GM12878 (cell line): ENCODE measurements around the gene MPHOSPH6. TPM values are rescaled to one million over a fixed set of nuclear protein-coding genes. Genes with fewer than 3 reads are reported as not detected.

ENCODE experiments used
- ATAC-seq: fragments of 200-7000 bp; cut with Tn5 transposase; 3 replicates; pipeline ENCODE4 v1.9.1; 2020; ENCODE audit warnings: mild to moderate bottlenecking, moderate library complexity
- BruUV-seq: library from RNA; stranded (reverse); fragments of 400-500 nt; replicated peaks from 2 replicates; lab custom pipeline; 2021; lab: Mats Ljungman, UMichigan
- CTCF ChIA-PET: fragments of 300-600 bp; sonication (Branson Sonifier 250); formaldehyde crosslinking; extraction: SDS; loops from one replicate; lab custom pipeline; 2021; ENCODE audit warnings: inconsistent platforms; lab: Yijun Ruan, JAX
- POLR2A ChIA-PET: fragments of 350-600 bp; formaldehyde crosslinking; extraction: SDS; loops from one replicate; lab custom pipeline; 2021; ENCODE audit warnings: inconsistent platforms; lab: Charles Lee
- RAD21 ChIA-PET: fragments of 300-600 bp; sonication (Branson Sonifier 250); formaldehyde crosslinking; loops from one replicate; lab custom pipeline; 2023; ENCODE audit warnings: antibody characterized with exemption; ENCODE audit not compliant: unreplicated experiment; lab: Charles Lee
- SMC1A ChIA-PET: fragments of 300-600 bp; sonication (Branson Sonifier 250); formaldehyde crosslinking; loops from one replicate; lab custom pipeline; 2023; ENCODE audit not compliant: unreplicated experiment, uncharacterized antibody; lab: Charles Lee
- DNase-seq: peaks from one replicate; pipeline ENCODE4 v3.0.0-alpha.2; 2011; ENCODE audit warnings: low read depth, low spot score
- FAIRE-seq: peaks from 3 replicates; lab custom pipeline; 2011; peaks lifted over from hg19 to GRCh38; lab: Jason Lieb, UNC
- H2AFZ ChIP-seq: 2 replicates; pipeline ENCODE4 v1.6.0; 2011; ENCODE audit warnings: low read depth, low read length, control low read depth; ENCODE audit not compliant: control insufficient read depth
- H3K27ac ChIP-seq: 2 replicates; pipeline ENCODE4 v1.5.1; 2011; ENCODE audit warnings: control low read depth; ENCODE audit not compliant: control insufficient read depth, insufficient read depth
- H3K27me3 ChIP-seq, 2 experiments: replicated peaks in 1 of 2; 2 replicates each; pipeline versions ENCODE4 v1.6.0 to v1.6.1; 2011; ENCODE audit warnings: low read length in 1 of 2; ENCODE audit not compliant: control insufficient read depth in 2 of 2, insufficient read depth in 2 of 2
- H3K36me3 ChIP-seq, 2 experiments: 2 replicates each; pipeline ENCODE4 v1.5.1; 2011; ENCODE audit warnings: low read length in 1 of 2; ENCODE audit not compliant: control insufficient read depth in 2 of 2, insufficient read depth in 2 of 2
- H3K4me1 ChIP-seq: 2 replicates; pipeline ENCODE4 v1.6.1; 2011; ENCODE audit warnings: mild to moderate bottlenecking, low read length, moderate library complexity, mixed read lengths; ENCODE audit not compliant: control insufficient read depth, insufficient read depth
- H3K4me2 ChIP-seq: 2 replicates; pipeline ENCODE4 v1.6.0; 2011; ENCODE audit warnings: control low read depth; ENCODE audit not compliant: control insufficient read depth, insufficient read depth
- H3K4me3 ChIP-seq: fragments of 200-600 bp; sonication (generic); 2 replicates; pipeline ENCODE4 v1.5.1; 2016
- H3K79me2 ChIP-seq: 2 replicates; pipeline ENCODE4 v1.6.0; 2011; ENCODE audit warnings: low read length; ENCODE audit not compliant: control insufficient read depth, insufficient read depth
- H3K9ac ChIP-seq: 2 replicates; pipeline ENCODE4 v1.8.0; 2011; ENCODE audit warnings: low read length, control low read depth, mixed read lengths; ENCODE audit not compliant: control insufficient read depth, insufficient read depth
- H3K9me3 ChIP-seq: replicated peaks from 3 replicates; pipeline ENCODE4 v1.5.1; 2011; ENCODE audit warnings: mild to moderate bottlenecking, low read length; ENCODE audit not compliant: control insufficient read depth, insufficient read depth
- H4K20me1 ChIP-seq: 2 replicates; pipeline ENCODE4 v1.6.0; 2011; ENCODE audit not compliant: control insufficient read depth, insufficient read depth
- ATF7 ChIP-seq: fragments of 450-650 bp; IDR thresholded peaks from 2 replicates; pipeline ENCODE4 v1.6.1; 2016; ENCODE audit warnings: low read depth, mild to moderate bottlenecking
- CEBPB ChIP-seq, 2 experiments: fragments of 150-350 bp in 1 of 2; IDR thresholded peaks; 2 replicates each; pipeline ENCODE4 v1.6.1; 2012 to 2014; ENCODE audit warnings: low read depth in 2 of 2, low read length in 2 of 2, borderline replicate concordance in 1 of 2, inconsistent platforms in 1 of 2
- CHD1 ChIP-seq: IDR thresholded peaks from 2 replicates; pipeline ENCODE4 v1.6.1; 2012; ENCODE audit warnings: low read depth, low read length, improper control_type of control experiment
- EGR1 ChIP-seq, 2 experiments: IDR thresholded peaks; 1 replicate in 1 of 2; 2 replicates in 1 of 2; pipeline ENCODE4 v1.6.1; 2011 to 2012; ENCODE audit warnings: low read depth in 2 of 2, low read length in 2 of 2, borderline replicate concordance in 1 of 2, mild to moderate bottlenecking in 1 of 2, moderate library complexity in 1 of 2
- EZH2 ChIP-seq: IDR thresholded peaks from 2 replicates; pipeline ENCODE4 v1.6.1; 2012; ENCODE audit warnings: low read depth, mild to moderate bottlenecking, control low read depth, inconsistent platforms, low read length, borderline replicate concordance; ENCODE audit not compliant: control insufficient read depth
- FOXM1 ChIP-seq: IDR thresholded peaks from 2 replicates; pipeline ENCODE4 v1.6.1; 2012; ENCODE audit warnings: low read depth, mild to moderate bottlenecking, inconsistent platforms, low read length, moderate library complexity
- HDAC2 ChIP-seq: fragments of 200-600 bp; sonication (generic); IDR thresholded peaks from 2 replicates; pipeline ENCODE4 v1.6.1; 2017
- RAD51 ChIP-seq: fragments of 450-650 bp; IDR thresholded peaks from 2 replicates; pipeline ENCODE4 v1.6.1; 2016; ENCODE audit warnings: moderate library complexity, mild to moderate bottlenecking, inconsistent platforms
- SRF ChIP-seq, 2 experiments: IDR thresholded peaks; 2 replicates each; pipeline ENCODE4 v1.6.1; 2011; ENCODE audit warnings: low read depth in 2 of 2, low read length in 2 of 2, mild to moderate bottlenecking in 1 of 2, moderate library complexity in 1 of 2
- TAF1 ChIP-seq: IDR thresholded peaks from 2 replicates; pipeline ENCODE4 v1.6.1; 2011; ENCODE audit warnings: mild to moderate bottlenecking, low read depth, low read length, borderline replicate concordance
- ZNF24 ChIP-seq: fragments of 450-650 bp; IDR thresholded peaks from 2 replicates; pipeline ENCODE4 v1.6.1; 2017; ENCODE audit warnings: antibody characterized with exemption, mild to moderate bottlenecking
- ZNF274 ChIP-seq: IDR thresholded peaks from one replicate; pipeline ENCODE4 v1.8.0; 2011; ENCODE audit not compliant: insufficient read length, insufficient read depth
- ZNF622 ChIP-seq: fragments of 450-650 bp; IDR thresholded peaks from 2 replicates; pipeline ENCODE4 v1.6.1; 2017; ENCODE audit warnings: mild to moderate bottlenecking, inconsistent platforms
- ZSCAN29 ChIP-seq: fragments of 450-650 bp; IDR thresholded peaks from 2 replicates; pipeline ENCODE4 v1.6.1; 2017; ENCODE audit warnings: mild to moderate bottlenecking, moderate library complexity
- WGBS: methylation state at CpG from one replicate; pipeline ENCODE4 v1.1.6; 2016; ENCODE audit warnings: low lambda C conversion rate; ENCODE audit not compliant: insufficient replicate concordance, insufficient coverage; ENCODE audit errors: missing lambda C conversion rate; 5-methylcytosine and 5-hydroxymethylcytosine counted together
- in situ Hi-C: fragments of 300-500 bp; cut with MboI; formaldehyde crosslinking; loops from 9 replicates; pipeline ENCODE4 v1.14.3; 2018; ENCODE audit warnings: mixed read lengths
- intact Hi-C: fragments of 100-400 bp; cut with micrococcal nuclease; formaldehyde crosslinking; loops from one replicate; pipeline ENCODE4 v1.14.2; 2022; ENCODE audit not compliant: unreplicated experiment
- polyA plus RNA-seq, 11 experiments: library from polyadenylated mRNA; depleted of rRNA in 4 of 11; unstranded in 6 of 11; stranded (reverse) in 5 of 11; fragments of >200 nt; fragmentation: Nextera tagmentation in 4 of 11; fragmentation: Illumina TruSeq in 1 of 11; extraction: Ambion mirVana in 4 of 11; extraction: Trizol in 1 of 11; gene quantifications; 1 replicate in 1 of 11; 2 replicates in 10 of 11; pipeline versions ENCODE4 v1.2.1 to v1.2.3, GENCODE V29; 2011 to 2016; ENCODE audit warnings: inconsistent platforms in 2 of 11, missing spikeins in 2 of 11, low read depth in 1 of 11
- total RNA-seq, 4 experiments: library from RNA; depleted of rRNA in 3 of 4; stranded (reverse); fragments of >200 nt in 3 of 4; fragmentation: Illumina TruSeq in 1 of 4; extraction: Trizol in 1 of 4; gene quantifications; 2 replicates each; pipeline versions ENCODE4 v1.2.1 to v1.2.3, GENCODE V29; 2013 to 2021
- TF ChIP-seq, protein P1 (sequence below): IDR thresholded peaks from 2 replicates; pipeline ENCODE4 v1.6.1; 2012; ENCODE audit warnings: low read depth, low read length, improper control_type of control experiment
- TF ChIP-seq, protein P2 (sequence below): fragments of 450-650 bp; IDR thresholded peaks from 2 replicates; pipeline ENCODE4 v1.6.1; 2017; ENCODE audit warnings: low read depth, mild to moderate bottlenecking, moderate library complexity

Gene MPHOSPH6
- total and polyA plus RNA-seq, 10 of the 15 experiments (the other 5 are each of a cell fraction or from before 2014, with no cell fraction given): 8.9 to 39.6 (median 19.8) TPM

DNA sequence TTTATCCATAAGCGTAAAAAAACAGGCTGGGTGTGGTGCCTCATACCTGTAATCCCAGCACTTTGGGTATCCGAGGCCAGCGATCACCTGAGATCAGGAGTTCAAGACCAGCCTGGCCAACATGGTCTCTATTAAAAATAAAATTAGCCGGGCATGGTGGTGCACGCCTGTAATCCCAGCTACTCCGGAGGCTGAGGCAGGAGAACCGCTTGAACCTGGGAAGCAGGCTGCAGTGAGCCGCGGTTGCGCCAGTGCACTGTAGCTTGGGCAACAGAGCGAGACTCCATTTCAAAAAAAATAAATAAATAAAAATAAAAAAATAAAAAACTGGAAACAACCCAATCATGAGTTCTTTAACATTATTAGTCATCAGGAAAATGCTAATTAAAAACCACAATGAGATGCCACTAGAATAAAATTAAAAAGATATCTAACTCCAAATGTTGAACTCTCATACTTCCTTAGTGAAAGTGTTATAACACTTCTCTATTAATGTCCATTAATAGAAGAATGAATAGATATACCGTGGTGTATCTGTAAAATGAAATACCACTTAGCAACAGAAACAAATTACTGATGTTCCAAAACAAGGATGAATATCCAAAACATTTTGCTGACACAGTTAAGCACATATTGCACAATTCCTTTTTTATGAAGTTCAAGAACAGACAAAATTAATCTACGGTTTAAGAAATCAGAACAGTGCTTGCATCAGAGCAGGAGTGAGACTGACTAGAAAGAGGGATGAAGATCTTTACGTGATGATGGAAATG is 13.1 kb downstream of the MPHOSPH6 start (continued):
- TF ChIP-seq EGR1 (IDR thresholded peaks at IDR 0.05; ENCODE audit: borderline replicate concordance in 1 of 2, low read depth in 2 of 2, low read length in 2 of 2): no peak
- no peak for TF ChIP-seq CEBPB (IDR thresholded peaks at IDR 0.05; ENCODE audit: borderline replicate concordance in 1 of 2, low read depth in 2 of 2, low read length in 2 of 2)
- TF ChIP-seq RAD51: no peak

DNA sequence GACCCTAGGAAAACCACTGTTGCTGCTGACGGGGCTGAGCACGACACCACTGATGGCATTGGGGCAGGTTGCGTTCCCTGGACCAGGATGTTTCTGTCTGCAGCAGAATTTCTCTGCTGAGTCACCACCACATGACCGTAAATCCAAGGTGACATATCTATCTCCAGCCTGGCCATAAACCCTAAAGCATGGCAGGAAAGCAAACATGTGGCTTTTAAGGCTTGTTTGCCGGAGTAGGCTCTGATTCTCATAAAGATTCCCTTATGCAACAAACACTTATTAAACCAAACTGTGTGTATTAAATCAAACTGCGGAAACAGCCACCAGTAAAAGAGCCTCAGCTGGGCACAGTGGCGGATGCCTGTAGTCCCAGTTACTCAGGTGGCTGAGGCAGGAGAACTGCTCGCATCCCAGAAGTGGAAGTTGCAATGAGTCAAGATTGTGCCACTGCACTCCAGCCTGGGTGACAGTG is 17.3 kb downstream of the MPHOSPH6 start:
- no peak overlapping the region for H2AFZ ChIP-seq
- no peaks in the 10 kb centered on the region for H3K4me1 ChIP-seq
- TF ChIP-seq, protein P1, sequence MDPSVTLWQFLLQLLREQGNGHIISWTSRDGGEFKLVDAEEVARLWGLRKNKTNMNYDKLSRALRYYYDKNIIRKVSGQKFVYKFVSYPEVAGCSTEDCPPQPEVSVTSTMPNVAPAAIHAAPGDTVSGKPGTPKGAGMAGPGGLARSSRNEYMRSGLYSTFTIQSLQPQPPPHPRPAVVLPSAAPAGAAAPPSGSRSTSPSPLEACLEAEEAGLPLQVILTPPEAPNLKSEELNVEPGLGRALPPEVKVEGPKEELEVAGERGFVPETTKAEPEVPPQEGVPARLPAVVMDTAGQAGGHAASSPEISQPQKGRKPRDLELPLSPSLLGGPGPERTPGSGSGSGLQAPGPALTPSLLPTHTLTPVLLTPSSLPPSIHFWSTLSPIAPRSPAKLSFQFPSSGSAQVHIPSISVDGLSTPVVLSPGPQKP: no peak
- TF ChIP-seq ZSCAN29 (no peak), FOXM1 (no peak), ZNF274 (no peak), ZNF24 (no peak), ZNF622 (no peak), CHD1 (no peak), ATF7 (no peak), HDAC2 (no peak), TAF1 (no peak), EZH2 (no peak), SRF (IDR thresholded peaks at IDR 0.05; ENCODE audit: low read depth in 2 of 2, low read length in 2 of 2) (no peak)
- TF ChIP-seq, protein P2, sequence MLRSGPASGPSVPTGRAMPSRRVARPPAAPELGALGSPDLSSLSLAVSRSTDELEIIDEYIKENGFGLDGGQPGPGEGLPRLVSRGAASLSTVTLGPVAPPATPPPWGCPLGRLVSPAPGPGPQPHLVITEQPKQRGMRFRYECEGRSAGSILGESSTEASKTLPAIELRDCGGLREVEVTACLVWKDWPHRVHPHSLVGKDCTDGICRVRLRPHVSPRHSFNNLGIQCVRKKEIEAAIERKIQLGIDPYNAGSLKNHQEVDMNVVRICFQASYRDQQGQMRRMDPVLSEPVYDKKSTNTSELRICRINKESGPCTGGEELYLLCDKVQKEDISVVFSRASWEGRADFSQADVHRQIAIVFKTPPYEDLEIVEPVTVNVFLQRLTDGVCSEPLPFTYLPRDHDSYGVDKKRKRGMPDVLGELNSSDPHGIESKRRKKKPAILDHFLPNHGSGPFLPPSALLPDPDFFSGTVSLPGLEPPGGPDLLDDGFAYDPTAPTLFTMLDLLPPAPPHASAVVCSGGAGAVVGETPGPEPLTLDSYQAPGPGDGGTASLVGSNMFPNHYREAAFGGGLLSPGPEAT: no peak
- ChIA-PET POLR2A (no interaction called here), SMC1A (interaction anchor here (0.6 to 0.7 kb wide), 2 partner anchors 153 to 380 kb away, joined by 3 to 4 read pairs; no protein-coding TSS in a partner anchor), CTCF (no interaction called here), RAD21 (interaction anchor here (0.6 kb wide), 1 partner anchor 241 kb away, joined by 4 read pairs; no protein-coding TSS in a partner anchor)
- no peaks in the 10 kb centered on the region for H3K79me2 ChIP-seq
- H3K36me3 ChIP-seq: no peaks in the 10 kb centered on the region
- FAIRE-seq (no peak), ATAC-seq (no peak), DNase-seq (no peak)
- BruUV-seq: no TSS peak
- no peaks in the 10 kb centered on the region for H3K27me3 ChIP-seq
- no peak overlapping the region for H3K4me3 ChIP-seq
- in situ Hi-C loops (no loop called here), intact Hi-C loops (no loop called here)
- H3K4me2 ChIP-seq: no peak overlapping the region
- WGBS: 78% methylated on average over 8 of the region's 8 CpGs
- no peaks in the 10 kb centered on the region for H4K20me1 ChIP-seq
- H3K9me3 ChIP-seq: no peaks in the 10 kb centered on the region
- no peak overlapping the region for H3K9ac ChIP-seq
- no peak overlapping the region for H3K27ac ChIP-seq
